Upper lobe of right lung (tissue), 1 donor: ENCODE measurements around the gene OR4N2. TPM values are rescaled to one million over a fixed set of nuclear protein-coding genes. Genes with fewer than 3 reads are reported as not detected.
"Not testable (repeated sequence)": the region's sequence is repeated elsewhere in the genome, so short reads cannot be mapped to it uniquely, and the experiment has no call there.

ENCODE experiments used
- ATAC-seq: fragments of 200-7000 bp; cut with Tn5 transposase; one replicate; pipeline ENCODE4 v1.9.1; 2020; ENCODE audit warnings: mild to moderate bottlenecking, moderate library complexity
- DNase-seq: peaks from one replicate; pipeline ENCODE4 v3.0.0-alpha.2; 2020
- H3K27ac ChIP-seq: fragments of 200-600 bp; one replicate; pipeline ENCODE4 v1.8.0; 2022
- H3K27me3 ChIP-seq: fragments of 200-600 bp; one replicate; pipeline ENCODE4 v1.8.0; 2022; ENCODE audit warnings: mild to moderate bottlenecking
- H3K36me3 ChIP-seq: fragments of 200-600 bp; one replicate; pipeline ENCODE4 v1.8.0; 2022
- H3K4me1 ChIP-seq: fragments of 200-600 bp; one replicate; pipeline ENCODE4 v1.8.0; 2022
- H3K4me3 ChIP-seq: fragments of 200-600 bp; one replicate; pipeline ENCODE4 v1.8.0; 2022; ENCODE audit warnings: mild to moderate bottlenecking
- H3K9me3 ChIP-seq: fragments of 200-600 bp; one replicate; pipeline ENCODE4 v1.8.0; 2022
- intact Hi-C: fragments of 100-400 bp; cut with DNase I; formaldehyde crosslinking; loops from one replicate; pipeline ENCODE4 v1.11.0; 2022
- long read RNA-seq: library from polyadenylated mRNA; unstranded; transcript quantifications from one replicate; pipeline ENCODE4 v2.0.0, GENCODE V29; 2021
- total RNA-seq: library from RNA; stranded (reverse); fragmentation: NEBNext Ultra II Directional; extraction: Animal tissue kit (Norgen Biotek cat#: 25700); gene quantifications from one replicate; pipeline ENCODE4 v1.2.1, GENCODE V29; 2021
- TF ChIP-seq, protein P1 (sequence below): fragments of 200-600 bp; IDR thresholded peaks from one replicate; pipeline ENCODE4 v1.8.0; 2022; ENCODE audit warnings: antibody characterized with exemption
- donor health status: DM: no; HTN: yes; CAD: no; lungs with severe emphysema.

The OR4N2 gene
- total RNA-seq = not detected
- long read RNA-seq = 0 reads

DNA sequence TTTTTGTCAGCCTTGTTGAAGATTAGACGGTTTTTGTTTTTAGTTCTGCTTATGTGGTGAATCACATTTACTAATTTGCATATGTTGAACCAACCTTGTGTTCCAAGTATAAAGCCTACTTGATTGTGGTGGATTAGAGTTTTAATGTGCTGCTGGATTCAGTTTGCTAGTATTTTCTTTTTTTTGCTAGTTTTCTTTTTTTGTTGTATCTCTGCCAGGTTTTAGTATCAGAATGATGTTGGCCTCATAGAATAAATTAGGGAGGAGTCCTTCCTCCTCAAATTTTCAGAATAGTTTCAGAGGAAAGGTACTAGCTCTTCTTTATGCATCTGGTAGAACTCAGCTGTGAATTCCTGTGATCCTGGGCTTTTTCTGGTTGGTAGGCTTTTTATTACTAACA, at the start of gene OR4N2:
TSS of gene OR4N2 (plus strand) at position 301 of the 400 bp plus-strand sequence. CDS start 23,679 bp downstream, outside the sequence.
- intact Hi-C loops, DNase-seq, H3K4me3 ChIP-seq, H3K4me1 ChIP-seq, H3K27me3 ChIP-seq, H3K36me3 ChIP-seq, H3K9me3 ChIP-seq, H3K27ac ChIP-seq, ATAC-seq: not testable (repeated sequence)

GRCh38 chr14:19754172-19754571, 49.4 kb upstream of the OR4N2 start:
- Histone ChIP-seq H3K4me1 (no peaks in the 10 kb centered on the region), H3K27ac (no peak overlapping the region), H3K27me3 (no peaks in the 10 kb centered on the region), H3K9me3 (no peaks in the 10 kb centered on the region), H3K4me3 (no peak overlapping the region), H3K36me3 (no peaks in the 10 kb centered on the region)
- intact Hi-C loops = no loop called here
- DNase-seq = no peak
- TF ChIP-seq, protein P1, sequence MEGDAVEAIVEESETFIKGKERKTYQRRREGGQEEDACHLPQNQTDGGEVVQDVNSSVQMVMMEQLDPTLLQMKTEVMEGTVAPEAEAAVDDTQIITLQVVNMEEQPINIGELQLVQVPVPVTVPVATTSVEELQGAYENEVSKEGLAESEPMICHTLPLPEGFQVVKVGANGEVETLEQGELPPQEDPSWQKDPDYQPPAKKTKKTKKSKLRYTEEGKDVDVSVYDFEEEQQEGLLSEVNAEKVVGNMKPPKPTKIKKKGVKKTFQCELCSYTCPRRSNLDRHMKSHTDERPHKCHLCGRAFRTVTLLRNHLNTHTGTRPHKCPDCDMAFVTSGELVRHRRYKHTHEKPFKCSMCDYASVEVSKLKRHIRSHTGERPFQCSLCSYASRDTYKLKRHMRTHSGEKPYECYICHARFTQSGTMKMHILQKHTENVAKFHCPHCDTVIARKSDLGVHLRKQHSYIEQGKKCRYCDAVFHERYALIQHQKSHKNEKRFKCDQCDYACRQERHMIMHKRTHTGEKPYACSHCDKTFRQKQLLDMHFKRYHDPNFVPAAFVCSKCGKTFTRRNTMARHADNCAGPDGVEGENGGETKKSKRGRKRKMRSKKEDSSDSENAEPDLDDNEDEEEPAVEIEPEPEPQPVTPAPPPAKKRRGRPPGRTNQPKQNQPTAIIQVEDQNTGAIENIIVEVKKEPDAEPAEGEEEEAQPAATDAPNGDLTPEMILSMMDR = no peak
- no peak for ATAC-seq

DNA sequence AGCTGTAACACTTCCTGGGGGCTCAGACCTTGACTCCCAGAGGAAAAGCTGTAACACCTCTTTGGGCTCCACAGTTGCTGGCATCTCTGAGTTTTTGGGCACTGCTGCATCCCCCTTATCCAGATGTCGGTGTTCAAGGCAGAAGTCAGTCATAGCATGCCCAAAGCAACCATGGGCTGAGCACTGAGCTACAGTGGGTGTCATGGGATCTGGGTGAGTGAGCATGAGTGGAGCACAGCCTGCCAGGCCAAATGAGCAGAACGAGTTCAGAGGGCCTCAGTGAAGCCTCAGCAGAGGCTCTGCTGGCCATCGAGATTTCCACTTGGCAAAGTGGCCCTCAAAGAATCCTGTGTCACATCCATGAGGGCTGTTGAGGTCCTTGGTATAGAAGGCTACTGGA, 32.1 kb upstream of the OR4N2 start:
- ATAC-seq = peak; percentile 31
- intact Hi-C loops = not testable (repeated sequence)

DNA sequence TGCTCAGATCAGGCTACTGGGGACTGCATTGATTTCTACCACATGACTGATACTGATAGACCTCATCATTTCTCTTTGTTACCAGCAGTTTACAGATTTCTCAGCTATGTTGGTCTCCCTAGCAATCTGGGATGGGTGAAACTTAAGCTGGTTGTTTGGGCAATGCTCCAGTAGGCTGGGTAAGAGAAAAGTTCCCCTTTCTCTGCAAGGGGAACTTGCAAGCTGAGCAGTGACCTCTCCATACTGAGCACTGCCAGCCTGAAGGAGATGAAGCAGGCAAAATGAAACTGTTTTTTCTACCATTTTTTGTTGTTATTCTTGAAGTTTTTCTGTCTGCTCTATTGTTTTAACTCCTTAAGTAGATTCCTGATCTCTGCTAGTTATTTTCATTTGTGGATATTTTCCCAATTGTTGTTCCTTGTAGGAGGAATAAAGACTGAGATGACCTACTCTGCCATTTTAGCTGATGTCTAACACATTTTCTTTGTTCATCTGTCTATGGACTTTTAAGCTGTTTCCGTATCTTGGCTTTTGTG, 31.6 kb upstream of the OR4N2 start:
- H3K27me3 ChIP-seq = no peaks in the 10 kb centered on the region
- ATAC-seq (peak; percentile 72), DNase-seq (no peak)
- intact Hi-C loops = no loop called here
- H3K36me3 ChIP-seq = no peaks in the 10 kb centered on the region
- no peaks in the 10 kb centered on the region for H3K4me1 ChIP-seq
- TF ChIP-seq, protein P1 = no peak
- H3K9me3 ChIP-seq = no peaks in the 10 kb centered on the region
- H3K4me3 ChIP-seq = no peak overlapping the region
- no peak overlapping the region for H3K27ac ChIP-seq

More for the DNA sequence above, 32.1 kb upstream of the OR4N2 start:
- H3K4me1 ChIP-seq, DNase-seq, H3K9me3 ChIP-seq, H3K27ac ChIP-seq, H3K36me3 ChIP-seq, H3K27me3 ChIP-seq, H3K4me3 ChIP-seq: not testable (repeated sequence)

- peak; percentile 19 for ATAC-seq
- intact Hi-C loops, H3K9me3 ChIP-seq, H3K4me3 ChIP-seq, H3K36me3 ChIP-seq, H3K4me1 ChIP-seq, H3K27ac ChIP-seq, DNase-seq, H3K27me3 ChIP-seq: not testable (repeated sequence)
Measured at GRCh38 chr14:19772454-19772853, 31.1 kb upstream of the OR4N2 start.

DNA sequence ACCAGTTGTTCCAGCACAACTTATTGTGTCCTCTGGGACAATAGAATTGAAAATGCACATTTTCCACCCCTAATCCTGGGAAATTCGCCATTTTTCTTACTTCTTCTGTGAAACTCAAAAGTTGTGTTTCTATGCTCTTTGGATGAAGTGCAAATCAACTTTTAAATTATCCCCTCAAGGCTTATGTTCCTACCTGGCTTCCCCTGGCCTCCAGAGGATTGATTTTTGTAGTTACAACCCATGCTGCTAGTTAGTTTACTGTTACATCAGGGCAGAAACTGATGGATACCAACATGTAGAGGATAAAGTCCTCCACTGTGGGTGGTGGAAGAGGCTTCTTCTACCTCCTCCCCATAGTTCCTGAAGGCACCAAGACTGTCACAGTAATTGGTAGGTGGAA, 30.4 kb upstream of the OR4N2 start, which contains the start of gene OR4M1:
TSS of gene OR4M1 (plus strand) at position 301 of the 400 bp plus-strand sequence. CDS start 6,819 bp downstream, outside the sequence.
- H3K4me3 ChIP-seq, H3K27ac ChIP-seq, H3K27me3 ChIP-seq, H3K4me1 ChIP-seq, H3K36me3 ChIP-seq, DNase-seq, ATAC-seq, intact Hi-C loops, H3K9me3 ChIP-seq: not testable (repeated sequence)

DNA sequence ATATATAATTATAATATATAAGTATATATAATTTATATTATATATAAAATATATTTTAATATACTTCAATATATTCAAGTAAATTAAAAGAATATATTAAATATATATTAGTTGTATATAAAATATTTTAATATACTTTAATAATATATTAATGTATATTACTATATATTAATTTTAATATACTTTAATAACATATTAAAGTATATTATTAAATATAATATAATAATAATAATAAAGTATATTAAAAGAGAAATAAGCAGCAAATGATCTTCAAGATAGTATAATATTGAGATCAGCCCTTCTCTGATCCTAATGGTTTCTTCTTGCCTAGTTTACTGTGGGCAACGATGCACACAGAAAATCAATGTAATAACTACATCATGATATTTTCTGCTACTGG, 28.0 kb upstream of the OR4N2 start:
- ATAC-seq (no peak), DNase-seq (no peak)
- Histone ChIP-seq H3K4me1 (no peaks in the 10 kb centered on the region), H3K9me3 (no peaks in the 10 kb centered on the region), H3K4me3 (no peak overlapping the region), H3K27me3 (no peaks in the 10 kb centered on the region), H3K27ac (no peak overlapping the region), H3K36me3 (no peaks in the 10 kb centered on the region)
- intact Hi-C loops = no loop called here
- TF ChIP-seq, protein P1 = no peak

DNA sequence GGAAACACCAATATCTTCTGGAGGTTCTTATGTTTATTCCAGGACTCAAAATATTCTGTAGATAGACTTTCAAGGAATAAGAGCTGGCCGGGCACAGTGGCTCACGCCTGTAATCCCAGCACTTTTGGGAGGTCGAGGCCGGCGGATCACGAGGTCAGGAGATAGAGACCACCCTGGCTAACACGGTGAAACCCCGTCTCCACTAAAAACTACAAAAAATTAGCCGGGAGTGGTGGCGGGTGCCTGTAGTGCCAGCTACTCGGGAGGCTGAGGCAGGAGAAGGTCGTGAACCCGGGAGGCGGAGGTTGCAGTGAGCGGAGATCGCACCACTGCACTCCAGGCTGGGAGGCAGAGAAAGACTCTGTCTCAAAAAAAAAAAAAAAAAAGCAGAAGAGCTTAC, 17.7 kb upstream of the OR4N2 start:
- H3K27me3 ChIP-seq, DNase-seq, H3K9me3 ChIP-seq, ATAC-seq, H3K27ac ChIP-seq, H3K36me3 ChIP-seq, H3K4me1 ChIP-seq, H3K4me3 ChIP-seq, intact Hi-C loops: not testable (repeated sequence)

DNA sequence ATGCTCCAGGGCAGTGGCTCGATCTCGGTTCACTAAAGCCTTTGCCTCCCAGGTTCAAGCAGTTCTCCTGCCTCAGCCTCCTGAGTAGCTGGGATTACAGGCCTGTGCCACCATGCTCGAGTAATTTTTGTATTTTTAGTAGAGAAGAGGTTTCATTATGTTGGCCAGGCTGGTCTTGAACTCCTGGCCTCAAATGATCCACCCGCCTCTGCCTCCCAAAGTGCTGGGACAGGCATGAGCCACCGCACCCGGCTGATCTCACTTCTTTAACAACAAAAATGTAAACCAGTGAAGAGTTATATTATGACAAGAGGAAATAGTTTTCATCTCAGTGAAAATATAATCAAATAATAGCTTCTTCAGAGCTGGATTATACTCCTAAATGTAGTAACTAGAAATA, 16.3 kb upstream of the OR4N2 start:
- ATAC-seq, H3K27ac ChIP-seq, H3K4me3 ChIP-seq, DNase-seq, intact Hi-C loops, H3K9me3 ChIP-seq, H3K4me1 ChIP-seq, H3K36me3 ChIP-seq, H3K27me3 ChIP-seq: not testable (repeated sequence)

GRCh38 chr14:19788150-19788549, 15.4 kb upstream of the OR4N2 start:
- H3K4me3 ChIP-seq, H3K9me3 ChIP-seq, H3K36me3 ChIP-seq, intact Hi-C loops, H3K27ac ChIP-seq, ATAC-seq, H3K4me1 ChIP-seq, H3K27me3 ChIP-seq, DNase-seq: not testable (repeated sequence)

DNA sequence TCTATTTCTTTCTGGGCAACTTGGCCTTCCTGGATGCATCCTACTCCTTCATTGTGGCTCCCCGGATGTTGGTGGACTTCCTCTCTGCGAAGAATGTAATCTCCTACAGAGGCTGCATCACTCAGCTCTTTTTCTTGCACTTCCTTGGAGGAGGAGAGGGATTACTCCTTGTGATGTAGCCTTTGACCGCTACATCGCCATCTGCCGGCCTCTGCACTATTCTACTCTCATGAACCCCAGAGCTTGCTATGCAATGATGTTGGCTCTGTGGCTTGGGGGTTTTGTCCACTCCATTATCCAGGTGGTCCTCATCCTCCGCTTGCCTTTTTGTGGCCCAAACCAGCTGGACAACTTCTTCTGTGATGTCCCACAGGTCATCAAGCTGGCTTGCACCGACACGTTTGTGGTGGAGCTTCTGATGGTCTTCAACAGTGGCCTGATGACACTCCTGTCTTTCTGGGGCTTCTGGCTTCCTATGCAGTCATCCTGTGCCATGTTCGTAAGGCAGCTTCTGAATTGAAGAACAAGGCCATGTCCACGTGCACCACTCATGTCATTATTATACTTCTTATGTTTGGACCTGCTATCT, 7.0 kb upstream of the OR4N2 start:
- H3K27ac ChIP-seq, intact Hi-C loops, H3K4me1 ChIP-seq, ATAC-seq, H3K9me3 ChIP-seq, H3K4me3 ChIP-seq, H3K36me3 ChIP-seq, H3K27me3 ChIP-seq: not testable (repeated sequence)
- DNase-seq = peak; percentile 55
